IMR-90 (cell line): ENCODE data around the gene KIF6. TPM values are rescaled to one million over a fixed set of nuclear protein-coding genes. Genes with fewer than 3 reads are reported as not detected.

Experiments used
- ATAC-seq: fragments of 200-7000 bp; cut with Tn5 transposase; 2 replicates; pipeline ENCODE4 v1.9.1; 2020; ENCODE audit warnings: low read depth, mild to moderate bottlenecking, moderate library complexity
- BruUV-seq: library from RNA; stranded (reverse); fragments of 400-500 nt; replicated peaks from 2 replicates; lab custom pipeline; 2021; lab: Mats Ljungman, UMichigan
- CTCF ChIA-PET: fragments of 300-600 bp; formaldehyde crosslinking; extraction: SDS; loops from one replicate; lab custom pipeline; 2021; ENCODE audit warnings: antibody characterized with exemption; lab: Yijun Ruan, JAX
- POLR2A ChIA-PET: fragments of 300-600 bp; sonication (Branson Sonifier 250); formaldehyde crosslinking; loops from one replicate; lab custom pipeline; 2022; ENCODE audit warnings: antibody characterized with exemption; ENCODE audit not compliant: unreplicated experiment; lab: Charles Lee
- DNase-seq: peaks from one replicate; pipeline ENCODE4 v3.0.0; 2013
- H2AFZ ChIP-seq: replicated peaks from 2 replicates; pipeline ENCODE3; 2013; ENCODE audit warnings: low read length, mild to moderate bottlenecking; ENCODE audit not compliant: poor library complexity
- H2AK5ac ChIP-seq: 2 replicates; pipeline ENCODE4 v1.6.1; 2013; ENCODE audit warnings: low read depth, low read length, inconsistent platforms
- H2AK9ac ChIP-seq: replicated peaks from 2 replicates; pipeline ENCODE3; 2013; ENCODE audit warnings: mild to moderate bottlenecking, low read depth, low read length, moderate library complexity; ENCODE audit not compliant: poor library complexity
- H2BK120ac ChIP-seq: 2 replicates; pipeline ENCODE4 v1.6.1; 2013; ENCODE audit warnings: low read depth, low read length, inconsistent platforms
- H2BK15ac ChIP-seq: 3 replicates; pipeline ENCODE4 v1.6.1; 2013; ENCODE audit warnings: low read depth, low read length, inconsistent platforms
- H2BK20ac ChIP-seq: 2 replicates; pipeline ENCODE4 v1.6.1; 2013; ENCODE audit warnings: low read depth, mild to moderate bottlenecking, inconsistent platforms, low read length, moderate library complexity
- H2BK5ac ChIP-seq: 2 replicates; pipeline ENCODE4 v1.6.1; 2013; ENCODE audit warnings: mild to moderate bottlenecking, low read depth, low read length, inconsistent platforms; ENCODE audit not compliant: poor library complexity, severe bottlenecking
- H3K14ac ChIP-seq: replicated peaks from 2 replicates; pipeline ENCODE4 v1.6.1; 2013; ENCODE audit warnings: low read depth, low read length, inconsistent platforms
- H3K18ac ChIP-seq: 2 replicates; pipeline ENCODE4 v1.6.1; 2013; ENCODE audit warnings: low read depth, low read length, control low read depth
- H3K23ac ChIP-seq: 2 replicates; pipeline ENCODE4 v1.6.1; 2013; ENCODE audit warnings: low read depth, low read length, inconsistent platforms
- H3K27ac ChIP-seq: 2 replicates; pipeline ENCODE4 v1.5.1; 2013; ENCODE audit warnings: mild to moderate bottlenecking, control low read depth, low read length; ENCODE audit not compliant: insufficient read depth
- H3K27me3 ChIP-seq: 2 replicates; pipeline ENCODE4 v1.6.1; 2013; ENCODE audit warnings: low read length; ENCODE audit not compliant: control insufficient read depth, insufficient read depth
- H3K36me3 ChIP-seq: 2 replicates; pipeline ENCODE4 v1.6.1; 2013; ENCODE audit warnings: low read length, mixed read lengths; ENCODE audit not compliant: control insufficient read depth, insufficient read depth
- H3K4ac ChIP-seq: 2 replicates; pipeline ENCODE4 v1.6.1; 2013; ENCODE audit warnings: low read depth, low read length, inconsistent platforms
- H3K4me1 ChIP-seq: 2 replicates; pipeline ENCODE4 v1.6.1; 2013; ENCODE audit warnings: low read length, mixed read lengths; ENCODE audit not compliant: control insufficient read depth, insufficient read depth
- H3K4me2 ChIP-seq: 2 replicates; pipeline ENCODE4 v1.6.1; 2013; ENCODE audit warnings: low read depth, mild to moderate bottlenecking, control low read depth, low read length, moderate library complexity
- H3K4me3 ChIP-seq: 2 replicates; pipeline ENCODE4 v1.5.1; 2013; ENCODE audit warnings: low read depth, mild to moderate bottlenecking, control low read depth, low read length, moderate library complexity; ENCODE audit not compliant: insufficient read depth
- H3K56ac ChIP-seq: 2 replicates; pipeline ENCODE4 v1.6.1; 2013; ENCODE audit warnings: low read length, inconsistent platforms; ENCODE audit not compliant: insufficient read depth; ENCODE audit errors: extremely low read depth
- H3K79me1 ChIP-seq, 2 experiments: 2 replicates each; pipeline ENCODE4 v1.6.1; 2013; ENCODE audit warnings: low read length in 2 of 2, inconsistent platforms in 1 of 2, low read depth in 1 of 2
- H3K9ac ChIP-seq: 2 replicates; pipeline ENCODE4 v1.6.1; 2013; ENCODE audit warnings: low read depth, low read length, control low read depth
- H3K9me1 ChIP-seq: 2 replicates; pipeline ENCODE4 v1.6.1; 2013; ENCODE audit warnings: low read length, inconsistent platforms; ENCODE audit not compliant: insufficient read depth
- H3K9me3 ChIP-seq: 2 replicates; pipeline ENCODE4 v1.6.1; 2013; ENCODE audit warnings: low read length; ENCODE audit not compliant: control insufficient read depth, insufficient read depth
- H4K20me1 ChIP-seq: 2 replicates; pipeline ENCODE4 v1.6.1; 2013; ENCODE audit warnings: low read length, inconsistent platforms; ENCODE audit not compliant: insufficient read depth
- H4K5ac ChIP-seq: 2 replicates; pipeline ENCODE4 v1.6.1; 2013; ENCODE audit warnings: mild to moderate bottlenecking, low read depth, low read length, control low read depth
- H4K8ac ChIP-seq, 2 experiments: 2 replicates each; pipeline ENCODE4 v1.6.1; 2013; ENCODE audit warnings: low read depth in 2 of 2, low read length in 2 of 2, control low read depth in 1 of 2, inconsistent platforms in 1 of 2
- H4K91ac ChIP-seq: 2 replicates; pipeline ENCODE4 v1.6.1; 2013; ENCODE audit warnings: low read depth, low read length, inconsistent platforms; ENCODE audit not compliant: insufficient read depth
- MXI1 ChIP-seq: IDR thresholded peaks from 2 replicates; pipeline ENCODE4 v1.6.1; 2012; ENCODE audit warnings: low read depth, mild to moderate bottlenecking, low read length, moderate library complexity, borderline replicate concordance
- POLR2A ChIP-seq: IDR thresholded peaks from 2 replicates; pipeline ENCODE4 v1.6.1; 2012; ENCODE audit warnings: mild to moderate bottlenecking, low read depth, low read length
- SMC3 ChIP-seq: fragments of 150-350 bp; IDR thresholded peaks from 2 replicates; pipeline ENCODE4 v1.6.1; 2016; ENCODE audit warnings: low read depth, mild to moderate bottlenecking, antibody characterized with exemption, low read length, moderate library complexity
- WGBS, 2 experiments: methylation state at CpG; one replicate each; pipeline versions ENCODE4 v1.1.5 to v1.1.7; 2013; ENCODE audit warnings: missing lambda C conversion rate in 2 of 2; ENCODE audit not compliant: insufficient read length in 1 of 2; ENCODE audit errors: extremely low coverage in 2 of 2; 5-methylcytosine and 5-hydroxymethylcytosine counted together
- dilution Hi-C: fragments of 300-500 bp; cut with HindIII; formaldehyde crosslinking; loops from one replicate; pipeline ENCODE4 v1.14.3; 2018; ENCODE audit warnings: low sequenced_read_pairs; ENCODE audit not compliant: unreplicated experiment
- in situ Hi-C: fragments of 300-500 bp; cut with MboI; formaldehyde crosslinking; loops from 3 replicates; pipeline ENCODE4 v1.14.3; 2019; ENCODE audit warnings: low sequenced_read_pairs, inconsistent platforms, mixed read lengths
- intact Hi-C: fragments of 100-400 bp; cut with micrococcal nuclease; formaldehyde crosslinking; loops from 2 replicates; pipeline ENCODE4 v1.10.0; 2022
- polyA plus RNA-seq, 3 experiments: library from polyadenylated mRNA; depleted of rRNA; stranded (reverse); fragments of >200 nt; gene quantifications; 2 replicates each; pipeline ENCODE4 v1.2.3, GENCODE V29; 2012; ENCODE audit warnings: low replicate concordance in 1 of 3
- total RNA-seq: library from RNA; depleted of rRNA; stranded (reverse); fragments of >200 nt; gene quantifications from 2 replicates; pipeline ENCODE4 v1.2.3, GENCODE V29; 2012
- TF ChIP-seq, protein P1 (sequence below): fragments of 150-350 bp; IDR thresholded peaks from 2 replicates; pipeline ENCODE4 v1.6.1; 2017; ENCODE audit warnings: mild to moderate bottlenecking, antibody characterized with exemption, low read length, low read depth

The KIF6 gene
- total and polyA plus RNA-seq, 2 of the 4 experiments (the other 2 are of a cell fraction): under 0.01 to 0.10 TPM

DNA sequence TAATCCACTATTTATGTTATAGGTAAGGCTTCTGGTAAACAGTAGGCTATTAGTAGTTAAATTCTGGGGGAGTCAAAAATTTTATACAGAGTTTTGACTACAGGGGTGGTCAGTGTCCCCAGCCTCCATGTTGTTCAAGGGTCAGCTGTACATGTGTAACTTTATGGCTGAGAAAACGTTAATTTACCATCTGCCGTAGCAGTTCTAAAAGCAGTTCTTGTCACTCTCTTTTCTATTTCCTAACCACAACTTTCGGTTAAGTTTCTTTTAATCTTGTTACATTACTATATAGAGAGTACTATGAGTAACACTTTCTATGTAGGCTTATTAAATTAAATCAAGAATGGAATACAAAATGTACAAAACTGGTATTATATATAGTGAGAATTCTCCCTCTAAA is 21.6 kb upstream of the KIF6 start:
- BruUV-seq: no TSS peak
- no peak for ATAC-seq
- dilution Hi-C loops: no loop called here

More for the DNA sequence above, 21.6 kb upstream of the KIF6 start:
- no peak overlapping the region for H3K18ac ChIP-seq
- no peak overlapping the region for H3K9ac ChIP-seq
- TF ChIP-seq, protein P1, sequence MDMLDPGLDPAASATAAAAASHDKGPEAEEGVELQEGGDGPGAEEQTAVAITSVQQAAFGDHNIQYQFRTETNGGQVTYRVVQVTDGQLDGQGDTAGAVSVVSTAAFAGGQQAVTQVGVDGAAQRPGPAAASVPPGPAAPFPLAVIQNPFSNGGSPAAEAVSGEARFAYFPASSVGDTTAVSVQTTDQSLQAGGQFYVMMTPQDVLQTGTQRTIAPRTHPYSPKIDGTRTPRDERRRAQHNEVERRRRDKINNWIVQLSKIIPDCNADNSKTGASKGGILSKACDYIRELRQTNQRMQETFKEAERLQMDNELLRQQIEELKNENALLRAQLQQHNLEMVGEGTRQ: no peak
- TF ChIP-seq POLR2A: no peak
- no peak for TF ChIP-seq SMC3
- no peak for TF ChIP-seq MXI1
- no peak overlapping the region for H3K27ac ChIP-seq
- H3K56ac ChIP-seq: no peak overlapping the region
- H3K9me1 ChIP-seq: no peaks in the 10 kb centered on the region
- H3K4ac ChIP-seq: no peak overlapping the region
- no peak overlapping the region for H4K8ac ChIP-seq
- no peak overlapping the region for H3K23ac ChIP-seq
- H3K9me3 ChIP-seq: no peaks in the 10 kb centered on the region
- no peaks in the 10 kb centered on the region for H3K36me3 ChIP-seq
- H2BK5ac ChIP-seq: no peak overlapping the region
- no peak overlapping the region for H2BK20ac ChIP-seq
- intact Hi-C loops: no loop called here
- H2BK15ac ChIP-seq: no peak overlapping the region
- no peaks in the 10 kb centered on the region for H3K79me1 ChIP-seq
- H3K27me3 ChIP-seq: no peaks in the 10 kb centered on the region; the same call in 1 of the 2 replicates
- ChIA-PET POLR2A (no interaction called here), CTCF (no interaction called here)
- H3K4me1 ChIP-seq: no peaks in the 10 kb centered on the region
- in situ Hi-C loops: no loop called here
- no peak for DNase-seq
- H2BK120ac ChIP-seq: no peak overlapping the region
- H3K4me3 ChIP-seq: no peak overlapping the region
- no peak overlapping the region for H2AFZ ChIP-seq
- H2AK9ac ChIP-seq: no peak overlapping the region
- H2AK5ac ChIP-seq: no peak overlapping the region
- no peaks in the 10 kb centered on the region for H4K20me1 ChIP-seq
- no peak overlapping the region for H4K5ac ChIP-seq
- H4K91ac ChIP-seq: no peak overlapping the region
- no CpG with 5 or more reads among the region's 3 CpGs for WGBS, 2 experiments
- no peak overlapping the region for H3K4me2 ChIP-seq
- H3K14ac ChIP-seq: no peak overlapping the region
